Measurements from ENCODE around the gene TREX2.

GRCh38 chrX:153440556-153441135, 5.2 kb downstream of the TREX2 start:
- TF ChIP-seq CTCF (conservative IDR thresholded peaks at IDR 0.05; ENCODE audit: low read length): no peak
- TF ChIP-seq EZH2phosphoT487 (IDR thresholded peaks at IDR 0.05; ENCODE audit: borderline replicate concordance, low read depth, low read length): no peak

Measured in OCI-LY7 (cell line).